Nephron (organoid): Measurements from ENCODE around the gene MAP6D1.
A peak's percentile ranks its signal among the peaks of the same experiment; 100 is the strongest.

Experiments
- H3K27ac Mint-ChIP-seq, 3 experiments: 2 replicates each; pipeline ENCODE4 v1.8.0; 2020; ENCODE audit warnings: mixed read lengths in 3 of 3, mild to moderate bottlenecking in 2 of 3, moderate library complexity in 1 of 3
- H3K27me3 Mint-ChIP-seq: 2 replicates; pipeline ENCODE4 v1.8.0; 2021; ENCODE audit warnings: low read depth, mild to moderate bottlenecking, moderate library complexity, mixed read lengths
- H3K36me3 Mint-ChIP-seq: 2 replicates; pipeline ENCODE4 v1.8.0; 2020; ENCODE audit warnings: low read depth, mixed read lengths
- H3K4me1 Mint-ChIP-seq: 2 replicates; pipeline ENCODE4 v1.8.0; 2020; ENCODE audit warnings: mixed read lengths
- H3K4me3 Mint-ChIP-seq, 3 experiments: 2 replicates each; pipeline ENCODE4 v1.8.0; 2020; ENCODE audit warnings: mild to moderate bottlenecking in 3 of 3, mixed read lengths in 3 of 3, moderate library complexity in 2 of 3
- H3K9me3 Mint-ChIP-seq: 2 replicates; pipeline ENCODE4 v1.8.0; 2020; ENCODE audit warnings: mixed read lengths
- CTCF ChIP-seq, 3 experiments: fragments of 200-600 bp; sonication (generic); IDR thresholded peaks; one replicate each; pipeline ENCODE4 v1.5.0; 2021; ENCODE audit warnings: antibody characterized with exemption in 3 of 3; ENCODE audit not compliant: unreplicated experiment in 3 of 3

MAP6D1 gene

GRCh38 chr3:183828538-183828870 is 3.1 kb upstream of the MAP6D1 start:
- no peak for TF ChIP-seq CTCF (IDR thresholded peaks at IDR 0.05; ENCODE audit: unreplicated experiment in 3 of 3)
- H3K9me3 Mint-ChIP-seq, result no peaks in the 10 kb centered on the region
- H3K27me3 Mint-ChIP-seq, result peaks cover 11% of the 10 kb centered on the region
- H3K27ac Mint-ChIP-seq, result no peak overlapping the region
- no peak overlapping the region for H3K4me3 Mint-ChIP-seq
- H3K4me1 Mint-ChIP-seq, result peaks cover 19% of the 10 kb centered on the region
- peaks cover 43% of the 10 kb centered on the region for H3K36me3 Mint-ChIP-seq

- H3K4me1 Mint-ChIP-seq, result peaks cover 19% of the 10 kb centered on the region
- H3K9me3 Mint-ChIP-seq, result no peaks in the 10 kb centered on the region
- H3K36me3 Mint-ChIP-seq, result peaks cover 40% of the 10 kb centered on the region
- peaks cover 11% of the 10 kb centered on the region for H3K27me3 Mint-ChIP-seq
- no peak overlapping the region for H3K4me3 Mint-ChIP-seq
- TF ChIP-seq CTCF (IDR thresholded peaks at IDR 0.05; ENCODE audit: unreplicated experiment in 3 of 3), result no peak
- H3K27ac Mint-ChIP-seq, result no peak overlapping the region
Observed at GRCh38 chr3:183827809-183828537, 2.6 kb upstream of the MAP6D1 start.

GRCh38 chr3:183826448-183827250 is 1.3 kb upstream of the MAP6D1 start:
- Mint-ChIP-seq H3K4me1 (peaks cover 24% of the 10 kb centered on the region), H3K27ac (peak overlapping the region in 1 of 3 experiments; percentile 46), H3K36me3 (peaks cover 30% of the 10 kb centered on the region), H3K4me3 (peak overlapping the region; percentile 77 to 85 (median 84)), H3K9me3 (no peaks in the 10 kb centered on the region), H3K27me3 (peaks cover 14% of the 10 kb centered on the region)
- TF ChIP-seq CTCF (IDR thresholded peaks at IDR 0.05; ENCODE audit: unreplicated experiment in 3 of 3), result no peak

GRCh38 chr3:183824761-183825455 is 469 bp downstream of the MAP6D1 start:
- no peaks in the 10 kb centered on the region for H3K9me3 Mint-ChIP-seq

GRCh38 chr3:183823963-183824362 is 1.4 kb downstream of the MAP6D1 start:
- peaks cover 15% of the 10 kb centered on the region for H3K36me3 Mint-ChIP-seq
- peak overlapping the region; percentile 80 to 89 (median 83) for H3K4me3 Mint-ChIP-seq
- no peak for TF ChIP-seq CTCF (IDR thresholded peaks at IDR 0.05; ENCODE audit: unreplicated experiment in 3 of 3)
- peaks cover 14% of the 10 kb centered on the region for H3K27me3 Mint-ChIP-seq
- peaks cover 24% of the 10 kb centered on the region for H3K4me1 Mint-ChIP-seq
- H3K27ac Mint-ChIP-seq, result peak overlapping the region in 1 of 3 experiments; percentile 3
- H3K9me3 Mint-ChIP-seq, result no peaks in the 10 kb centered on the region

More at GRCh38 chr3:183824761-183825455, 469 bp downstream of the MAP6D1 start:
- peaks cover 22% of the 10 kb centered on the region for H3K36me3 Mint-ChIP-seq
- peaks cover 14% of the 10 kb centered on the region for H3K27me3 Mint-ChIP-seq
- H3K27ac Mint-ChIP-seq, result no peak overlapping the region
- H3K4me3 Mint-ChIP-seq, result peak overlapping the region; percentile 80 to 89 (median 83)
- TF ChIP-seq CTCF (IDR thresholded peaks at IDR 0.05; ENCODE audit: unreplicated experiment in 3 of 3), result no peak
- peaks cover 24% of the 10 kb centered on the region for H3K4me1 Mint-ChIP-seq
